ENCODE results near the gene CTSH. TPM values are rescaled to one million over a fixed set of nuclear protein-coding genes. Genes with fewer than 3 reads are reported as not detected.

CTSH gene
- total and polyA plus RNA-seq, 2 donors from 2014 or later, result 201 to 1,628 TPM

DNA sequence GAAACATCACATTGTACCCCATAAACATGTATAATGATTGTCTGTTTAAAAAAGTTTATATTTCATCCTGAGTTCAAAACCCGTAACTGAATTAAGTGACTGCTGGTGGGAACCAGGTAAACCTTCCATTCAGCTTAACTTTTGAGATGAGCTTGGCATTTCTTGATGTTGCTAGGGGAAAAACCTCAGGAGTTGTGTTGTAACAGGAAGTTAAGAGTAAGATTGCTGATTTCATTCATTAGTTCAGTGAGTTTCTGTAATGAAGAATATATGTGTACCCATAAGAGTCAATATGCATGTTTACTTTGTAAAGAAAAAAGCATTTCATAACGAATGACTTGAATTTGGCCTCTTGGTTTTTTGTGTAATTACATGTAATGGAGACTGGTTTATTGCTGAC, 32.5 kb downstream of the CTSH start:
- no peak for FAIRE-seq
- no peak overlapping the region for H3K27ac ChIP-seq (ENCODE audit: low read depth in 2 of 2, low read length in 2 of 2)
- no peak overlapping the region for H3K4me3 ChIP-seq (ENCODE audit: low read length in 3 of 3)
- intact Hi-C loops (cut with DNase I), result no loop called here
- no peak for DNase-seq
- TF ChIP-seq, protein P1, sequence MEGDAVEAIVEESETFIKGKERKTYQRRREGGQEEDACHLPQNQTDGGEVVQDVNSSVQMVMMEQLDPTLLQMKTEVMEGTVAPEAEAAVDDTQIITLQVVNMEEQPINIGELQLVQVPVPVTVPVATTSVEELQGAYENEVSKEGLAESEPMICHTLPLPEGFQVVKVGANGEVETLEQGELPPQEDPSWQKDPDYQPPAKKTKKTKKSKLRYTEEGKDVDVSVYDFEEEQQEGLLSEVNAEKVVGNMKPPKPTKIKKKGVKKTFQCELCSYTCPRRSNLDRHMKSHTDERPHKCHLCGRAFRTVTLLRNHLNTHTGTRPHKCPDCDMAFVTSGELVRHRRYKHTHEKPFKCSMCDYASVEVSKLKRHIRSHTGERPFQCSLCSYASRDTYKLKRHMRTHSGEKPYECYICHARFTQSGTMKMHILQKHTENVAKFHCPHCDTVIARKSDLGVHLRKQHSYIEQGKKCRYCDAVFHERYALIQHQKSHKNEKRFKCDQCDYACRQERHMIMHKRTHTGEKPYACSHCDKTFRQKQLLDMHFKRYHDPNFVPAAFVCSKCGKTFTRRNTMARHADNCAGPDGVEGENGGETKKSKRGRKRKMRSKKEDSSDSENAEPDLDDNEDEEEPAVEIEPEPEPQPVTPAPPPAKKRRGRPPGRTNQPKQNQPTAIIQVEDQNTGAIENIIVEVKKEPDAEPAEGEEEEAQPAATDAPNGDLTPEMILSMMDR (IDR thresholded peaks at IDR 0.05; ENCODE audit: borderline replicate concordance, extremely low read depth, insufficient read depth), result no peak
- peaks cover 0 to 25% (median 0%) of the 10 kb centered on the region in 3 donors for H3K4me1 ChIP-seq (ENCODE audit: control insufficient read depth in 2 of 3, insufficient read depth in 2 of 3, low read depth in 1 of 3, low read length in 3 of 3)
- H3K27me3 ChIP-seq (ENCODE audit: control insufficient read depth, insufficient read depth, low read length), result no peaks in the 10 kb centered on the region
- H3K9me3 ChIP-seq (ENCODE audit: control insufficient read depth in 2 of 3, insufficient read depth in 1 of 3, low read length in 3 of 3), result no peaks in the 10 kb centered on the region
- no peak overlapping the region for H3K9ac ChIP-seq (ENCODE audit: low read length in 3 of 3)
- H3K36me3 ChIP-seq (ENCODE audit: control insufficient read depth in 2 of 3, insufficient read depth in 3 of 3, low read length in 3 of 3), result peaks cover 4 to 24% (median 15%) of the 10 kb centered on the region in 3 donors

DNA sequence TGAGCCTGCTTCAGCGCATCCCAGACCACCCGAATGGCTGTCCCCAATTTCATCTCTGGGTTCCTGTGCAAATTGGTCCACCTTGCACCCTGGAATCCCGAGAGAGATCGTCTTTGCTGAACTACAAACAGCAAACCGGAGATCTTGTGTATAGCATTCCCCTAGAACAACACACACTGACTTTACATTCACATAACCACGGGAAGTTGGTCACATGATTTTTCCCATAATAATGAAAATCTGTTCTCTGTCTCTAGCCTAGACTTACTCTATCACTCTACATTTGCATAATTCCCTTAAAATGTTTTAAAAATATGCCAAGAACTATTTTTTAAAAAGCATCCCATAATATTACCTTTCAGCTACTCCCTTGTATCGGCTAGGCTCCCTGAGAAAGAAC, 34.6 kb downstream of the CTSH start:
- Histone ChIP-seq H3K27me3 (ENCODE audit: control insufficient read depth, insufficient read depth, low read length) (no peaks in the 10 kb centered on the region), H3K9ac (ENCODE audit: low read length in 3 of 3) (no peak overlapping the region)
- intact Hi-C loops (cut with DNase I), result no loop called here

DNA sequence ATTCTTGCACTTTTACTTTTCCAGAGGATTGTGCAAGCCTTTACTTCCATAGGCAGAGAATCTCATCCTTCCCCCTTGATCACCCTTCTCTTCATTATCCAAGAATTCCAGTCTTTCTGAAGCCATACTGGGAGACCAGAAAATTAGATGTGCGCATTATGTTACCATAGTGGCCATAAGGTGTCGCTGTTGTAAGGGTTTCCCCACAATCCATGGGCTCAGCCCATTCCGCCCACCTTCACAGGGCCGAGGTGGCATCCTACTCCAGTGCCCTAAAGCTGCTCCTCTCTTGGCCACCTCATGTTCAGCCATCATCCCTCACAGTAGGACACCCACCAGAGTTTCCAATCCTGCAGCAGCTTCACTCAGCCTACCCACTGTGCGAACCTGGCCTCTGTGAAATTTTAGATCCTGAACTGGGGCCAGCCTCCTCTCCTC, 35.0 kb downstream of the CTSH start:
- Histone ChIP-seq H3K4me3 (ENCODE audit: low read length in 3 of 3) (no peak overlapping the region), H3K9ac (ENCODE audit: low read length in 3 of 3) (no peak overlapping the region), H3K4me1 (ENCODE audit: control insufficient read depth in 2 of 3, insufficient read depth in 2 of 3, low read depth in 1 of 3, low read length in 3 of 3) (peaks cover 0 to 14% (median 0%) of the 10 kb centered on the region in 3 donors), H3K27ac (ENCODE audit: low read depth in 2 of 2, low read length in 2 of 2) (no peak overlapping the region), H3K27me3 (ENCODE audit: control insufficient read depth, insufficient read depth, low read length) (no peaks in the 10 kb centered on the region), H3K9me3 (ENCODE audit: control insufficient read depth in 2 of 3, insufficient read depth in 1 of 3, low read length in 3 of 3) (no peaks in the 10 kb centered on the region), H3K36me3 (ENCODE audit: control insufficient read depth in 2 of 3, insufficient read depth in 3 of 3, low read length in 3 of 3) (peaks cover 8 to 37% (median 17%) of the 10 kb centered on the region in 3 donors)
- no peak for FAIRE-seq
- peak in 3 of 5 donors; percentile 48 to 69 (median 64) for DNase-seq
- intact Hi-C loops (cut with DNase I), result no loop called here
- TF ChIP-seq, protein P1 (IDR thresholded peaks at IDR 0.05; ENCODE audit: borderline replicate concordance, extremely low read depth, insufficient read depth), result peak; percentile 60

More for the DNA sequence above, 34.6 kb downstream of the CTSH start:
- Histone ChIP-seq H3K36me3 (ENCODE audit: control insufficient read depth in 2 of 3, insufficient read depth in 3 of 3, low read length in 3 of 3) (peaks cover 8 to 37% (median 17%) of the 10 kb centered on the region in 3 donors), H3K9me3 (ENCODE audit: control insufficient read depth in 2 of 3, insufficient read depth in 1 of 3, low read length in 3 of 3) (no peaks in the 10 kb centered on the region), H3K27ac (ENCODE audit: low read depth in 2 of 2, low read length in 2 of 2) (no peak overlapping the region), H3K4me3 (ENCODE audit: low read length in 3 of 3) (no peak overlapping the region), H3K4me1 (ENCODE audit: control insufficient read depth in 2 of 3, insufficient read depth in 2 of 3, low read depth in 1 of 3, low read length in 3 of 3) (peaks cover 0 to 17% (median 0%) of the 10 kb centered on the region in 3 donors)
- FAIRE-seq (no peak), DNase-seq (no peak)
- TF ChIP-seq, protein P1 (IDR thresholded peaks at IDR 0.05; ENCODE audit: borderline replicate concordance, extremely low read depth, insufficient read depth), result no peak
